H1 (cell line): ENCODE data around the gene APBA3. TPM values are rescaled to one million over a fixed set of nuclear protein-coding genes. Genes with fewer than 3 reads are reported as not detected.

ENCODE experiments used
- CTCF ChIA-PET: fragments of 300-600 bp; sonication (Branson Sonifier 250); formaldehyde crosslinking; loops from one replicate; lab custom pipeline; 2021; ENCODE audit not compliant: partially characterized antibody; lab: Charles Lee
- POLR2A ChIA-PET: fragments of 300-600 bp; sonication (Branson Sonifier 250); formaldehyde crosslinking; loops from one replicate; lab custom pipeline; 2021; ENCODE audit warnings: inconsistent platforms; ENCODE audit not compliant: partially characterized antibody; lab: Charles Lee
- DNase-seq, 2 experiments: peaks; one replicate each; pipeline versions ENCODE4 v3.0.0 to v3.0.0-alpha.2; 2010 to 2022; ENCODE audit warnings: low spot score in 2 of 2, low read depth in 1 of 2, mixed read lengths in 1 of 2
- FAIRE-seq: peaks from 2 replicates; lab custom pipeline; 2011; peaks lifted over from hg19 to GRCh38; lab: Jason Lieb, UNC
- H2AFZ ChIP-seq: 2 replicates; pipeline ENCODE4 v1.8.1; 2012; ENCODE audit warnings: low read length, inconsistent platforms
- H2AK5ac ChIP-seq: 2 replicates; pipeline ENCODE4 v1.6.1; 2013; ENCODE audit warnings: low read depth, low read length
- H2BK120ac ChIP-seq: replicated peaks from 2 replicates; pipeline ENCODE3; 2013; ENCODE audit warnings: low read depth, low read length, inconsistent platforms
- H2BK12ac ChIP-seq: 2 replicates; pipeline ENCODE4 v1.6.1; 2013; ENCODE audit warnings: low read depth, low read length
- H2BK15ac ChIP-seq: 2 replicates; pipeline ENCODE4 v1.6.1; 2013; ENCODE audit warnings: low read length
- H2BK20ac ChIP-seq: 2 replicates; pipeline ENCODE4 v1.6.1; 2013; ENCODE audit warnings: low read length
- H2BK5ac ChIP-seq: 2 replicates; pipeline ENCODE4 v1.6.1; 2013; ENCODE audit warnings: low read depth, low read length
- H3K14ac ChIP-seq: 2 replicates; pipeline ENCODE4 v1.6.1; 2013; ENCODE audit warnings: inconsistent platforms; ENCODE audit not compliant: insufficient read length
- H3K18ac ChIP-seq: 2 replicates; pipeline ENCODE4 v1.6.1; 2013; ENCODE audit warnings: low read length; ENCODE audit errors: extremely low read depth
- H3K23ac ChIP-seq: 2 replicates; pipeline ENCODE4 v1.6.1; 2013; ENCODE audit warnings: inconsistent platforms; ENCODE audit not compliant: insufficient read length
- H3K23me2 ChIP-seq: 2 replicates; pipeline ENCODE4 v1.6.1; 2013; ENCODE audit warnings: low read depth, low read length
- H3K27ac ChIP-seq: 2 replicates; pipeline ENCODE4 v1.6.1; 2011; ENCODE audit warnings: low read depth, low read length, inconsistent platforms
- H3K27me3 ChIP-seq, 4 experiments: replicated peaks in 1 of 4; 1 replicate in 1 of 4; 2 replicates in 3 of 4; pipeline versions ENCODE4 v1.6.1 to v1.8.1; 2011 to 2013; ENCODE audit warnings: low read length in 3 of 4, mild to moderate bottlenecking in 3 of 4, inconsistent platforms in 2 of 4, mixed read lengths in 2 of 4, moderate library complexity in 1 of 4; ENCODE audit not compliant: control insufficient read depth in 3 of 4, insufficient read depth in 3 of 4; ENCODE audit errors: extremely low read depth in 1 of 4
- H3K36me3 ChIP-seq, 4 experiments: 2 replicates each; pipeline versions ENCODE4 v1.6.1 to v1.8.1; 2011 to 2013; ENCODE audit warnings: mild to moderate bottlenecking in 4 of 4, low read length in 3 of 4, moderate library complexity in 2 of 4, control low read depth in 1 of 4, inconsistent platforms in 1 of 4; ENCODE audit not compliant: insufficient read depth in 4 of 4, control insufficient read depth in 2 of 4
- H3K4ac ChIP-seq: replicated peaks from 2 replicates; pipeline ENCODE3; 2013; ENCODE audit warnings: low read length, low read depth, mixed read lengths, inconsistent platforms; ENCODE audit not compliant: insufficient read length
- H3K4me1 ChIP-seq, 4 experiments: replicated peaks in 1 of 4; 1 replicate in 1 of 4; 2 replicates in 3 of 4; pipeline versions ENCODE4 v1.6.1 to v1.8.1; 2011 to 2013; ENCODE audit warnings: low read length in 3 of 4, inconsistent platforms in 2 of 4, mixed read lengths in 1 of 4; ENCODE audit not compliant: insufficient read depth in 4 of 4, control insufficient read depth in 3 of 4
- H3K4me2 ChIP-seq, 2 experiments: 2 replicates each; pipeline versions ENCODE4 v1.6.1 to v1.8.1; 2011 to 2013; ENCODE audit warnings: low read depth in 2 of 2, low read length in 2 of 2, control low read depth in 1 of 2, inconsistent platforms in 1 of 2, mild to moderate bottlenecking in 1 of 2; ENCODE audit not compliant: insufficient read depth in 1 of 2
- H3K4me3 ChIP-seq, 4 experiments: fragments of 200-600, 300-600 bp in 1 of 4; sonication (generic), shearing (Covaris generic), sonication (Bioruptor Twin) in 1 of 4; 2 replicates each; pipeline versions ENCODE4 v1.5.1 to v1.8.1; 2011 to 2016; ENCODE audit warnings: low read length in 4 of 4, low read depth in 3 of 4, control low read depth in 2 of 4, inconsistent platforms in 2 of 4, mild to moderate bottlenecking in 2 of 4, mixed read lengths in 1 of 4, moderate library complexity in 1 of 4; ENCODE audit not compliant: insufficient read depth in 2 of 4; ENCODE audit errors: extremely low read depth in 1 of 4
- H3K56ac ChIP-seq: replicated peaks from 2 replicates; pipeline ENCODE3; 2013; ENCODE audit warnings: low read depth, mild to moderate bottlenecking, mixed read lengths, low read length, inconsistent platforms; ENCODE audit not compliant: insufficient read length
- H3K79me1 ChIP-seq: 2 replicates; pipeline ENCODE4 v1.6.1; 2013; ENCODE audit warnings: low read depth, low read length, control low read depth
- H3K79me2 ChIP-seq, 2 experiments: 2 replicates each; pipeline versions ENCODE4 v1.6.1 to v1.8.1; 2012 to 2013; ENCODE audit warnings: low read length in 2 of 2, mild to moderate bottlenecking in 2 of 2, inconsistent platforms in 1 of 2; ENCODE audit not compliant: insufficient read depth in 2 of 2, control insufficient read depth in 1 of 2
- H3K9ac ChIP-seq, 4 experiments: replicated peaks in 1 of 4; 1 replicate in 1 of 4; 2 replicates in 3 of 4; pipeline versions ENCODE4 v1.6.1 to v1.8.1; 2011 to 2013; ENCODE audit warnings: low read depth in 3 of 4, low read length in 3 of 4, control low read depth in 2 of 4, mild to moderate bottlenecking in 2 of 4, moderate library complexity in 2 of 4, inconsistent platforms in 1 of 4; ENCODE audit errors: extremely low read depth in 1 of 4
- H3K9me3 ChIP-seq, 2 experiments: 2 replicates each; pipeline versions ENCODE4 v1.6.1 to v1.8.1; 2012 to 2013; ENCODE audit warnings: mild to moderate bottlenecking in 2 of 2, moderate library complexity in 2 of 2, control low read depth in 1 of 2, inconsistent platforms in 1 of 2, low read depth in 1 of 2, low read length in 1 of 2, mixed read lengths in 1 of 2; ENCODE audit not compliant: insufficient read depth in 2 of 2
- H4K20me1 ChIP-seq, 2 experiments: replicated peaks in 1 of 2; 2 replicates each; pipeline versions ENCODE3 to v1.8.1; 2011 to 2013; ENCODE audit warnings: inconsistent platforms in 2 of 2, low read length in 2 of 2, mild to moderate bottlenecking in 1 of 2; ENCODE audit not compliant: insufficient read depth in 2 of 2, control insufficient read depth in 1 of 2
- H4K5ac ChIP-seq: 2 replicates; pipeline ENCODE4 v1.6.1; 2013; ENCODE audit warnings: low read length, low read depth, mixed read lengths, inconsistent platforms; ENCODE audit not compliant: insufficient read length
- H4K8ac ChIP-seq: 2 replicates; pipeline ENCODE4 v1.8.0; 2013; ENCODE audit warnings: mild to moderate bottlenecking, moderate library complexity, low read length, inconsistent platforms; ENCODE audit not compliant: insufficient read depth; ENCODE audit errors: extremely low read depth
- H4K91ac ChIP-seq: replicated peaks from 2 replicates; pipeline ENCODE3; 2013; ENCODE audit warnings: low read length, mixed read lengths, inconsistent platforms; ENCODE audit not compliant: insufficient read length
- CBX5 ChIP-seq: fragments of 300-800, 300-1000 bp; sonication (generic); IDR thresholded peaks from 2 replicates; pipeline ENCODE4 v1.7.1; 2016; ENCODE audit warnings: antibody characterized with exemption, low read length, low read depth
- CREB1 ChIP-seq: IDR thresholded peaks from 2 replicates; pipeline ENCODE4 v1.6.1; 2012; ENCODE audit warnings: inconsistent platforms
- FOSL1 ChIP-seq: IDR thresholded peaks from 2 replicates; pipeline ENCODE4 v1.6.1; 2011; ENCODE audit warnings: mild to moderate bottlenecking, low read depth, low read length, moderate library complexity; ENCODE audit not compliant: insufficient read depth
- HDAC2 ChIP-seq, 2 experiments: fragments of 300-600 bp in 1 of 2; sonication (generic) in 1 of 2; IDR thresholded peaks; 2 replicates each; pipeline ENCODE4 v1.6.1; 2011 to 2012; ENCODE audit warnings: low read depth in 2 of 2, low read length in 2 of 2, mild to moderate bottlenecking in 2 of 2, moderate library complexity in 2 of 2, borderline replicate concordance in 1 of 2, inconsistent platforms in 1 of 2
- HDAC6 ChIP-seq: IDR thresholded peaks from one replicate; pipeline ENCODE4 v1.7.1; 2012; ENCODE audit warnings: low read depth, mild to moderate bottlenecking, inconsistent platforms, low read length, moderate library complexity
- JUND ChIP-seq: IDR thresholded peaks from 2 replicates; pipeline ENCODE4 v1.6.1; 2011; ENCODE audit warnings: mild to moderate bottlenecking, improper control_type of control experiment, low read length
- POLR2AphosphoS5 ChIP-seq: IDR thresholded peaks from 2 replicates; pipeline ENCODE4 v1.6.1; 2011; ENCODE audit warnings: low read depth, low read length
- RNF2 ChIP-seq: fragments of 200-900, 300-1000 bp; sonication (generic); IDR thresholded peaks from 2 replicates; pipeline ENCODE4 v1.7.1; 2016; ENCODE audit warnings: borderline replicate concordance, low read depth, mild to moderate bottlenecking, antibody characterized with exemption, low read length; ENCODE audit not compliant: poor library complexity, severe bottlenecking; ENCODE audit errors: missing control alignments
- SIX5 ChIP-seq: IDR thresholded peaks from 2 replicates; pipeline ENCODE4 v1.6.1; 2011; ENCODE audit warnings: mild to moderate bottlenecking, low read depth, low read length
- SUZ12 ChIP-seq: fragments of 200-600 bp; sonication (generic); IDR thresholded peaks from 2 replicates; pipeline ENCODE4 v1.6.1; 2012; ENCODE audit warnings: mild to moderate bottlenecking, inconsistent platforms, low read length, moderate library complexity, mixed read lengths
- whole genome bisulfite sequencing, 2 experiments: shearing (Covaris generic) in 1 of 2; methylation state at CpG; one replicate each; pipeline versions ENCODE4 v1.1.6 to v1.1.7; 2013 to 2015; ENCODE audit warnings: low lambda C conversion rate in 2 of 2, mixed read lengths in 2 of 2, inconsistent platforms in 1 of 2, low coverage in 1 of 2, missing lambda C conversion rate in 1 of 2; ENCODE audit not compliant: insufficient replicate concordance in 2 of 2, insufficient coverage in 1 of 2, insufficient read length in 1 of 2; ENCODE audit errors: extremely low coverage in 1 of 2, missing lambda C conversion rate in 1 of 2; 5-methylcytosine and 5-hydroxymethylcytosine counted together
- polyA plus RNA-seq, 7 experiments: library from polyadenylated mRNA; depleted of rRNA in 3 of 7; stranded (reverse) in 5 of 7; unstranded in 2 of 7; fragments of >200 nt in 5 of 7; fragments of 200-250 nt in 2 of 7; gene quantifications; 1 replicate in 5 of 7; 2 replicates in 1 of 7; 4 replicates in 1 of 7; pipeline versions ENCODE4 v1.2.1 to v1.2.3, GENCODE V29; 2011 to 2013; ENCODE audit warnings: missing spikeins in 2 of 7, mixed read lengths in 2 of 7
- total RNA-seq: library from RNA; stranded (reverse); fragmentation: NEBNext Ultra II Directional; extraction: Animal tissue kit (Norgen Biotek cat#: 25700); gene quantifications from 2 replicates; pipeline ENCODE4 v1.2.1, GENCODE V29; 2021
- TF ChIP-seq, protein P1 (sequence below): IDR thresholded peaks from 2 replicates; pipeline ENCODE4 v1.6.1; 2012; ENCODE audit warnings: inconsistent platforms

APBA3 gene
- total and polyA plus RNA-seq, 2 of the 8 experiments (the other 6 are each of a cell fraction or from before 2014, with no cell fraction given), result 21.4 to 36.9 TPM

DNA sequence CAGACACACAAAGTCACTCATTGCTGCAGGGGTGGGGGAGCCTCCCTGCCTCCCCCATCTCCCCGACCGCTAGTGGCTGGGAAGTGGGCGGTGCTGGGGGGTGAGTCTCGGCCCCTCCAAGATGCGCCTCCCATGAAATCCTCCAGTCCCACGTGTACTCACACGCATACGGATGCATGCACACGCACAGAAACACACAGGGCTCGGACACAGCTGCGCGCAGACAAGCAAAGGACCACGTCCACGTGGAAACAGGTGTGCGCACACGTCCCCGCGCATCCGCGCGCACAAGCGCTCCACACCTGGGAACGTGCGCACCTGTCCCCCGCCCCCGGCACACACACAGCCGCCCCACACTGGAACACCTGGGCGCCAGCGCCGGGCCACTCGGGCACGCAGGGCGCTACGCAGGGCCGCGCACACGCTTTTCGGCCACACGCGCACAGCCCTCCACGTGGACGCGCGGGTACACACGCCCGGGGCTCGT is 24.0 kb upstream of the APBA3 start:
- ChIA-PET CTCF (interaction anchor here (0.6 to 1.1 kb wide), 2 partner anchors 33 to 431 kb away, joined by 3 read pairs; no protein-coding TSS in a partner anchor), POLR2A (interaction anchor here (0.8 to 4.4 kb wide), 5 partner anchors 13 to 202 kb away, joined by 3 to 19 read pairs (median 3); partner anchors contain the start of genes APBA3, EEF2, MRPL54 and NMRK2)
- Histone ChIP-seq H4K91ac (peak overlapping the region; percentile 74), H3K9me3 (peaks cover 17 to 22% of the 10 kb centered on the region in 2 experiments), H2BK12ac (peak overlapping the region; percentile 80; the same call in 1 of the 2 replicates), H2BK20ac (0 out of 2 replicates have a peak overlapping the region, but pooled peaks have one; percentile 80), H3K14ac (no peak overlapping the region), H3K27ac (no peak overlapping the region), H2BK15ac (no peak overlapping the region), H3K4me2 (peak overlapping the region; percentile 73 to 74), H3K79me1 (no peaks in the 10 kb centered on the region), H3K36me3 (peaks cover 0 to 14% (median 3%) of the 10 kb centered on the region in 4 experiments; a peak in 2 of 8 replicates), H2BK120ac (peak overlapping the region; percentile 90), H2BK5ac (peak overlapping the region; percentile 44; the same call in 1 of the 2 replicates), H3K79me2 (no peaks in the 10 kb centered on the region), H4K8ac (peak overlapping the region; percentile 88; the same call in 1 of the 2 replicates), H3K4ac (peak overlapping the region; percentile 78), H2AFZ (no peak overlapping the region; the same call in 1 of the 2 replicates), H4K5ac (no peak overlapping the region), H3K27me3 (peaks cover 0 to 17% (median 7%) of the 10 kb centered on the region in 4 experiments; a peak in 6 of 7 replicates), H3K23me2 (peaks cover 7% of the 10 kb centered on the region; the same call in 1 of the 2 replicates), H3K4me1 (peaks cover 0 to 9% (median 1%) of the 10 kb centered on the region in 4 experiments; a peak in 3 of 7 replicates), H2AK5ac (no peak overlapping the region; the same call in 1 of the 2 replicates), H4K20me1 (no peaks in the 10 kb centered on the region), H3K56ac (peak overlapping the region; percentile 39), H3K9ac (peak overlapping the region in 1 of 4 experiments; percentile 71; a peak in 2 of 7 replicates), H3K23ac (no peak overlapping the region), H3K18ac (peak overlapping the region; percentile 90; the same call in 1 of the 2 replicates), H3K4me3 (peak overlapping the region; percentile 48 to 95 (median 66))
- no peak for FAIRE-seq
- DNase-seq, result no peak
- 7% methylated on average over 41 of the region's 47 CpGs; no CpG with 5 or more reads in 1 of the 2 experiments for WGBS, 2 experiments
- TF ChIP-seq HDAC6 (no peak), SUZ12 (peak; percentile 59; the same call in 1 of the 2 replicates), CREB1 (peak; percentile 27; the same call in 1 of the 2 replicates), FOSL1 (no peak), CBX5 (no peak), JUND (no peak), RNF2 (no peak), POLR2AphosphoS5 (no peak), SIX5 (no peak), HDAC2 (IDR thresholded peaks at IDR 0.05; ENCODE audit: borderline replicate concordance in 1 of 2, low read depth in 2 of 2, low read length in 2 of 2) (no peak; a peak in 1 of 4 replicates)
- TF ChIP-seq, protein P1, sequence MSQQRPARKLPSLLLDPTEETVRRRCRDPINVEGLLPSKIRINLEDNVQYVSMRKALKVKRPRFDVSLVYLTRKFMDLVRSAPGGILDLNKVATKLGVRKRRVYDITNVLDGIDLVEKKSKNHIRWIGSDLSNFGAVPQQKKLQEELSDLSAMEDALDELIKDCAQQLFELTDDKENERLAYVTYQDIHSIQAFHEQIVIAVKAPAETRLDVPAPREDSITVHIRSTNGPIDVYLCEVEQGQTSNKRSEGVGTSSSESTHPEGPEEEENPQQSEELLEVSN, result no peak
